ENCODE measurements around the gene GP1BB.
"Not testable (repeated sequence)": the region's sequence is repeated elsewhere in the genome, so short reads cannot be mapped to it uniquely, and the experiment has no call there.

The GP1BB gene

GRCh38 chr22:19723232-19723982 lies at the start of gene GP1BB:
Gene GP1BB, plus strand, starts transcription at chr22:19723539. Its CDS starts 31 bp downstream, at chr22:19723570.
- peak; percentile 72 for DNase-seq

- DNase-seq: no peak
Measured at GRCh38 chr22:19673660-19674059, 49.7 kb upstream of the GP1BB start.

GRCh38 chr22:19674129-19674928 lies 49.0 kb upstream of the GP1BB start:
- no peak for DNase-seq

- no peak for DNase-seq
Measured at GRCh38 chr22:19674929-19675253, 48.4 kb upstream of the GP1BB start.

GRCh38 chr22:19675428-19675827 lies 47.9 kb upstream of the GP1BB start:
- DNase-seq: no peak

GRCh38 chr22:19676437-19676836 lies 46.9 kb upstream of the GP1BB start:
- DNase-seq: not testable (repeated sequence)

- DNase-seq: peak; percentile 67
Measured at GRCh38 chr22:19678949-19679521, 44.3 kb upstream of the GP1BB start.

GRCh38 chr22:19679522-19680101 lies 43.7 kb upstream of the GP1BB start:
- DNase-seq: peak; percentile 38

GRCh38 chr22:19680287-19680881 lies 43.0 kb upstream of the GP1BB start:
- no peak for DNase-seq

GRCh38 chr22:19680911-19681862 lies 42.2 kb upstream of the GP1BB start:
- DNase-seq: no peak

GRCh38 chr22:19681863-19682245 lies 41.5 kb upstream of the GP1BB start:
- DNase-seq: no peak

- no peak for DNase-seq
Measured at GRCh38 chr22:19686946-19687345, 36.4 kb upstream of the GP1BB start.

- DNase-seq: no peak
Measured at GRCh38 chr22:19687561-19688300, 35.6 kb upstream of the GP1BB start.

GRCh38 chr22:19688301-19689290 lies 34.7 kb upstream of the GP1BB start:
- no peak for DNase-seq

- no peak for DNase-seq
Measured at GRCh38 chr22:19689408-19689807, 33.9 kb upstream of the GP1BB start.

- DNase-seq: no peak
Measured at GRCh38 chr22:19691007-19691720, 32.2 kb upstream of the GP1BB start.

- DNase-seq: peak; percentile 77
Measured at GRCh38 chr22:19691721-19692341, 31.5 kb upstream of the GP1BB start.

GRCh38 chr22:19693581-19693980 lies 29.8 kb upstream of the GP1BB start:
- DNase-seq: no peak
